Uterus (tissue), 4 donors: ENCODE results near the gene TMEM181. TPM values are rescaled to one million over a fixed set of nuclear protein-coding genes. Genes with fewer than 3 reads are reported as not detected.
"Not testable (repeated sequence)": the region's sequence is repeated elsewhere in the genome, so short reads cannot be mapped to it uniquely, and the experiment has no call there.

Source experiments
- DNase-seq, 2 donors: peaks; one replicate each; pipeline ENCODE4 v3.0.0-alpha.2; 2019 to 2020
- H3K27ac ChIP-seq, 2 donors: fragments of 200-600 bp; sonication (generic); 1 replicate in 1 of 2; 2 replicates in 1 of 2; pipeline ENCODE4 v1.5.1; 2016 to 2018
- H3K27me3 ChIP-seq, 2 donors: fragments of 200-600 bp; sonication (generic); one replicate each; pipeline ENCODE4 v1.5.1; 2018 to 2019; ENCODE audit warnings: control low read depth in 1 of 2
- H3K36me3 ChIP-seq, 2 donors: fragments of 200-600 bp; sonication (generic); one replicate each; pipeline ENCODE4 v1.5.1; 2019; ENCODE audit warnings: control low read depth in 1 of 2
- H3K4me1 ChIP-seq, 2 donors: fragments of 200-600 bp; sonication (generic); one replicate each; pipeline ENCODE4 v1.5.1; 2018 to 2019; ENCODE audit warnings: control low read depth in 1 of 2
- H3K4me3 ChIP-seq, 2 donors: fragments of 200-600 bp; sonication (generic); 1 replicate in 1 of 2; 2 replicates in 1 of 2; pipeline ENCODE4 v1.5.1; 2018 to 2019; ENCODE audit warnings: mild to moderate bottlenecking in 1 of 2
- H3K9me3 ChIP-seq, 2 donors: fragments of 200-600 bp; sonication (generic); one replicate each; pipeline ENCODE4 v1.5.1; 2019; ENCODE audit warnings: control low read depth in 1 of 2
- CTCF ChIP-seq, 4 experiments: fragments of 200-600 bp in 2 of 4; fragments of 450-650 bp in 2 of 4; sonication (generic) in 2 of 4; IDR thresholded peaks; one replicate each; pipeline ENCODE4 v1.5.1; 2016 to 2019; ENCODE audit warnings: antibody characterized with exemption in 4 of 4, mild to moderate bottlenecking in 2 of 4, moderate library complexity in 1 of 4
- POLR2A ChIP-seq, 2 donors: fragments of 450-650 bp; IDR thresholded peaks; one replicate each; pipeline ENCODE4 v1.6.1; 2016; ENCODE audit warnings: antibody characterized with exemption in 2 of 2, mild to moderate bottlenecking in 1 of 2, moderate library complexity in 1 of 2
- intact Hi-C: fragments of 100-400 bp; cut with DNase I; formaldehyde crosslinking; loops from one replicate; pipeline ENCODE4 v1.15.1; 2023; ENCODE audit warnings: low total_unique reads
- total RNA-seq, 4 donors: library from RNA; depleted of rRNA in 3 of 4; stranded (reverse); fragments of >200 nt in 3 of 4; gene quantifications; one replicate each; pipeline versions ENCODE4 v1.1.0 to v1.2.4, GENCODE V29; 2014 to 2023
- donor health status: DM: yes; HTN: yes; CAD: no.

The TMEM181 gene
- total RNA-seq, 4 donors from 2014 or later = 17.6 to 36.6 (median 28.8) TPM

DNA sequence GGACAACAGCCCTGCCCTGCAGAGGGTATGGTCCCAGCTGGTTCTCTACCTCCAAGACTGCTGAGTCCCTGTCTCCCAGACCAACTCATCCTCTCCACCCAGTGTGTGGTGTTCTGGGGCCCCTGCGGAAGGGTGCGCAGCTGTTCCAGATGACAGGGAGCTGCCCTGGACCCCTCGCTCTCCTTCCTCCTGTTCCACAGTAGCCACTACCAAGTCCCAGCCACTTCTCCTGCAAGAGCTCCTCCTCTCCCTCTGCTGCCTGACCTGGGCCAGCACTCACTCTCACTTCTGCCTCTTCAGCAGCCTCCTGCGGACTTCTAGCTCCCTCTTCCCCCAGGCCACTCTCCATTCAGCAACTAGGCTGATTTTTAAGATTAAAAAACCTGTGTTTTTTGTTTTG, 40.1 kb upstream of the TMEM181 start:
- no peaks in the 10 kb centered on the region for H3K27me3 ChIP-seq
- intact Hi-C loops = no loop called here

GRCh38 chr6:158520975-158521374, 38.9 kb upstream of the TMEM181 start:
- H3K27ac ChIP-seq, H3K4me3 ChIP-seq, H3K36me3 ChIP-seq, intact Hi-C loops, DNase-seq, H3K4me1 ChIP-seq, H3K9me3 ChIP-seq, H3K27me3 ChIP-seq: not testable (repeated sequence)

More for the DNA sequence above, 40.1 kb upstream of the TMEM181 start:
- no peak overlapping the region for H3K4me3 ChIP-seq
- H3K9me3 ChIP-seq = no peaks in the 10 kb centered on the region
- H3K4me1 ChIP-seq = no peaks in the 10 kb centered on the region
- no peak overlapping the region for H3K27ac ChIP-seq
- H3K36me3 ChIP-seq = no peaks in the 10 kb centered on the region
- DNase-seq = no peak
- no peak for TF ChIP-seq POLR2A (IDR thresholded peaks at IDR 0.05)
- TF ChIP-seq CTCF (IDR thresholded peaks at IDR 0.05) = no peak

DNA sequence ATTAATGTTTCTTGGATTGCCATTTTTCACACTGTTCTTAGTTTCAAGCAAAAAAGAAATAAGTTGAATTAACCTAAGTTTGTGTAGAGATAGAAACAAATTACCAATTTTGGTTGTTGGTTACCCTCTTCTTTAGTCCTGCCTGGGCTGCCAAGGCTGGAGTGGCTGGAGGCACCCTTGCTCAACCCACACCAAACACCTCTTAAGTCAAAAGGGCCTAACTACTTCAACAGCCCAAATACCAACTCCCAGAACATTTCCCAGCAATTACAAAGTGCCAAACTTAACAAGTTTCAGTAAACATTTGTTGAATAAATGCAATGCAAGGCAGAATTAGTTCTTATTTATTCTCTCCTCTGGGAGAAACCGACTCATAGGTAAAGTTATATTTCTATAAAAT, 38.1 kb upstream of the TMEM181 start:
- intact Hi-C loops = no loop called here
- Histone ChIP-seq H3K4me1 (no peaks in the 10 kb centered on the region), H3K27ac (no peak overlapping the region), H3K9me3 (no peaks in the 10 kb centered on the region), H3K27me3 (no peaks in the 10 kb centered on the region), H3K4me3 (no peak overlapping the region), H3K36me3 (no peaks in the 10 kb centered on the region)
- no peak for DNase-seq
- TF ChIP-seq CTCF (IDR thresholded peaks at IDR 0.05) (no peak), POLR2A (IDR thresholded peaks at IDR 0.05) (no peak)

GRCh38 chr6:158522616-158523015, 37.3 kb upstream of the TMEM181 start:
- Histone ChIP-seq H3K27ac (no peak overlapping the region), H3K4me3 (no peak overlapping the region), H3K4me1 (no peaks in the 10 kb centered on the region), H3K27me3 (no peaks in the 10 kb centered on the region), H3K9me3 (peaks cover 0 to 3% of the 10 kb centered on the region in 2 donors), H3K36me3 (no peaks in the 10 kb centered on the region)
- no peak for DNase-seq
- TF ChIP-seq CTCF (IDR thresholded peaks at IDR 0.05) (no peak), POLR2A (IDR thresholded peaks at IDR 0.05) (no peak)
- intact Hi-C loops = no loop called here

DNA sequence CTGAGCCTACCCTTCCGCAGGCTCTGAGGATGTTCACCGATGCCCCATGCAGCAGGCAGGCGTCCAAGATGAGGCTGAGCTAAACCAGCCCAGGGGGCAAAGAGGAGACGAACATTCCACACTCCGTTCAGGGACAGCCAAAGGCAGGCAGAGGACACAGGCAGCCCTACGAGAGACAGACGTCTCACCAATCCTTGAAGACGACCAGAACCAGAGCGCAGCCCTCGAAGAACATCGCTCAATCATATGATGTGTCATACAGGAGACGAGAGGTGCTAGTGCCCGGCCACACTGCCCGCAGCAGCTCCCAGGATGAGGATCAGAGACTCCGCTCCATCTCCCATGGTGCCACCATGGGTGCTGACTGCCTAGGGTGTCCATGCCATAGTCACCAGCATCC, 35.6 kb upstream of the TMEM181 start:
- no peaks in the 10 kb centered on the region for H3K36me3 ChIP-seq
- intact Hi-C loops = no loop called here
- no peak overlapping the region for H3K4me3 ChIP-seq
- DNase-seq = no peak
- no peaks in the 10 kb centered on the region for H3K27me3 ChIP-seq
- peaks cover 0 to 3% of the 10 kb centered on the region in 2 donors for H3K9me3 ChIP-seq
- no peak for TF ChIP-seq POLR2A (IDR thresholded peaks at IDR 0.05)
- no peak for TF ChIP-seq CTCF (IDR thresholded peaks at IDR 0.05)
- no peak overlapping the region for H3K27ac ChIP-seq
- no peaks in the 10 kb centered on the region for H3K4me1 ChIP-seq

GRCh38 chr6:158527858-158528257, 32.0 kb upstream of the TMEM181 start:
- H3K9me3 ChIP-seq, intact Hi-C loops, H3K4me3 ChIP-seq, H3K27me3 ChIP-seq, H3K36me3 ChIP-seq, H3K4me1 ChIP-seq, H3K27ac ChIP-seq, DNase-seq: not testable (repeated sequence)
